PFSK-1 (cell line): ENCODE data around the gene SOBP.

Source experiments
- POLR2AphosphoS5 ChIP-seq: IDR thresholded peaks from 2 replicates; pipeline ENCODE4 v1.6.1; 2012; ENCODE audit warnings: low read depth, mild to moderate bottlenecking, control low read depth, low read length, moderate library complexity
- SIN3A ChIP-seq: IDR thresholded peaks from 2 replicates; pipeline ENCODE4 v1.6.1; 2012; ENCODE audit warnings: mild to moderate bottlenecking, low read length, moderate library complexity, borderline replicate concordance; ENCODE audit not compliant: insufficient read depth
- TAF1 ChIP-seq: IDR thresholded peaks from 2 replicates; pipeline ENCODE4 v1.6.1; 2012; ENCODE audit warnings: low read length, control low read depth, borderline replicate concordance; ENCODE audit not compliant: insufficient read depth
- TF ChIP-seq, protein P1 (sequence below), 2 experiments: IDR thresholded peaks; 2 replicates each; pipeline versions ENCODE4 v1.6.1 to v1.8.0; 2011 to 2012; ENCODE audit warnings: low read depth in 2 of 2, low read length in 2 of 2, control low read depth in 1 of 2, inconsistent platforms in 1 of 2, mild to moderate bottlenecking in 1 of 2, moderate library complexity in 1 of 2; ENCODE audit not compliant: insufficient read depth in 1 of 2

DNA sequence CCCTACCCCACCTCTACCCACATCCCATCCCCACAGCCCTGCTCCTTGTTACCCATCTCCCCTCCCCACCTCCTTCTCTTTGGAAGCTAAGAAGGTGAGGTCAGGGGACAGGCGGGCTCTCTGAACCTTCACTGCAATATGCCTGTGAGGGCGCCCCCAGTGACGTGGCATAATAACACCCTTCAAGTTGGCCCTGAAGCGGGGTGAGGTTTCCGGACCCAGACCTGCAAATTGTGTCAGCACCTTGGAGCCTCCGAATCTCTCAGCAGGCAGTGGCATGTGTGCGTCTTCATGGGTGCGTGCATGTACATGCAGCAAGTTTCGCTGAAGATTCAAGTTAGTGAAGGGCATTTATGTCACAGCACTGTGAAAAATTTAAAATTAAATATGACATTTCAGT lies 114.6 kb downstream of the SOBP start:
- no peak for TF ChIP-seq SIN3A
- TF ChIP-seq, protein P1, sequence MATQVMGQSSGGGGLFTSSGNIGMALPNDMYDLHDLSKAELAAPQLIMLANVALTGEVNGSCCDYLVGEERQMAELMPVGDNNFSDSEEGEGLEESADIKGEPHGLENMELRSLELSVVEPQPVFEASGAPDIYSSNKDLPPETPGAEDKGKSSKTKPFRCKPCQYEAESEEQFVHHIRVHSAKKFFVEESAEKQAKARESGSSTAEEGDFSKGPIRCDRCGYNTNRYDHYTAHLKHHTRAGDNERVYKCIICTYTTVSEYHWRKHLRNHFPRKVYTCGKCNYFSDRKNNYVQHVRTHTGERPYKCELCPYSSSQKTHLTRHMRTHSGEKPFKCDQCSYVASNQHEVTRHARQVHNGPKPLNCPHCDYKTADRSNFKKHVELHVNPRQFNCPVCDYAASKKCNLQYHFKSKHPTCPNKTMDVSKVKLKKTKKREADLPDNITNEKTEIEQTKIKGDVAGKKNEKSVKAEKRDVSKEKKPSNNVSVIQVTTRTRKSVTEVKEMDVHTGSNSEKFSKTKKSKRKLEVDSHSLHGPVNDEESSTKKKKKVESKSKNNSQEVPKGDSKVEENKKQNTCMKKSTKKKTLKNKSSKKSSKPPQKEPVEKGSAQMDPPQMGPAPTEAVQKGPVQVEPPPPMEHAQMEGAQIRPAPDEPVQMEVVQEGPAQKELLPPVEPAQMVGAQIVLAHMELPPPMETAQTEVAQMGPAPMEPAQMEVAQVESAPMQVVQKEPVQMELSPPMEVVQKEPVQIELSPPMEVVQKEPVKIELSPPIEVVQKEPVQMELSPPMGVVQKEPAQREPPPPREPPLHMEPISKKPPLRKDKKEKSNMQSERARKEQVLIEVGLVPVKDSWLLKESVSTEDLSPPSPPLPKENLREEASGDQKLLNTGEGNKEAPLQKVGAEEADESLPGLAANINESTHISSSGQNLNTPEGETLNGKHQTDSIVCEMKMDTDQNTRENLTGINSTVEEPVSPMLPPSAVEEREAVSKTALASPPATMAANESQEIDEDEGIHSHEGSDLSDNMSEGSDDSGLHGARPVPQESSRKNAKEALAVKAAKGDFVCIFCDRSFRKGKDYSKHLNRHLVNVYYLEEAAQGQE (IDR thresholded peaks at IDR 0.05; ENCODE audit: insufficient read depth in 1 of 2, low read depth in 2 of 2, low read length in 2 of 2), result no peak
- no peak for TF ChIP-seq TAF1
- TF ChIP-seq POLR2AphosphoS5, result no peak
